RPMI8226 (cell line): ENCODE measurements around the gene SSH2.
"Not testable (repeated sequence)": the region's sequence is repeated elsewhere in the genome, so short reads cannot be mapped to it uniquely, and the experiment has no call there.

Experiments used
- DNase-seq: peaks from one replicate; pipeline ENCODE4 v3.0.0-alpha.2; 2015

Gene SSH2

DNA sequence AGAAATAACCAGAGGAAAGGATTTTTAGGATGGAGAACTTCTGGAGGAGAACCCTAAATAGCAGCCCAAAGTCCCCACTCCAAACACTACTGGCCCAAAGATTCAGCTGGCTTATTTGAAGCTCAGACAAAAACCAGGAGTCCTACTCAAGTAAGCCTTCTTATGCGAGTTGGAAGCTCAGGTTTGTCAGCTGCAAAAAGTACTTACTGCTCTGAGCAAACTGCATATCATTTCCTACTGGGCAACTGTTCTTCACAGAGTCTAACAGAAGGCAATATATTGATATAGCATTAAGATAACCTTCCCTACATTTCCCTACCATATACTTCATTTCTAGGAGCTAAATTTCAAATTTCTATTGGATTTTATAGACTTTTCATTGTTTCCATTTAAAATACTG lies 231.2 kb downstream of the SSH2 start:
- no peak for DNase-seq

- DNase-seq: no peak
Measured at GRCh38 chr17:29698019-29698777, 231.8 kb downstream of the SSH2 start.

DNA sequence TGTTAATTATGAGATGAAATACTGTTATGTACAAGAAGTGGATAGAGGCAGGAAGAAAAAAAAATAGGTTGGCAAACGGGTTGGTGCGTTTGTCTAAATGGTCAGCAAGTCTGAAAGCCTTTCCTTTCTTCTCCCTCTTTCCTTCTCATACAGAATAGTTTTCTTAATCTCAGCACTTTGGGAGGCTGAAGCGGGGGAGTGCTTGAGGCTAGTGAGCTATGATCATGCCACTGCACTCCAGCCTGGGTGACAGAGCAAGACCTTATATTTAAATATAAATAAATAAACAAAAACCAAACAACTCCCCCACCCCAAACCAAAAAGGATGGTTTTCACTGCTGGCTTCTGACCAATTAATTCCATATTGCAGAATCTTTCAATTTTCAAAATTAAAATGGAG lies 232.7 kb downstream of the SSH2 start:
- no peak for DNase-seq

- DNase-seq: no peak
Measured at GRCh38 chr17:29694918-29695563, 235.0 kb downstream of the SSH2 start.

GRCh38 chr17:29693751-29694150 lies 236.3 kb downstream of the SSH2 start:
- no peak for DNase-seq

DNA sequence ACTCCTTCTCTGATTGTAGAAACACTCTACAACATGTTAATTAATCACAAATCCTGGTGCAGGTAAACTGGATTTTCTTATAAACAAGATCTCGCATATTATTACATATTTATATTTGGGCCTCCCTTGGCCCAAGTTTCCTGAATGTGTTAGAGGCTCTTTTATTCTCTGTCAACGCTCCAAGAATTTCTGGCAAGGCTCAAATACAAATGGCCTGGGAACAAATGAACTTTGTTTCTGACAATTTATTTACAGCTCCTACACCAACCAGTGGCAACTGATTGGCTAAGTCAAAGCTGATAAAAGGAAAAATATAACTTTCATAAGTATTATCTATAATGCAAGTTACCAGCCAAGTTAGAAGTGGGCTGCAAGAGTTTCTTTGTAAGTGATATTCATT lies 242.4 kb downstream of the SSH2 start:
- DNase-seq: no peak

DNA sequence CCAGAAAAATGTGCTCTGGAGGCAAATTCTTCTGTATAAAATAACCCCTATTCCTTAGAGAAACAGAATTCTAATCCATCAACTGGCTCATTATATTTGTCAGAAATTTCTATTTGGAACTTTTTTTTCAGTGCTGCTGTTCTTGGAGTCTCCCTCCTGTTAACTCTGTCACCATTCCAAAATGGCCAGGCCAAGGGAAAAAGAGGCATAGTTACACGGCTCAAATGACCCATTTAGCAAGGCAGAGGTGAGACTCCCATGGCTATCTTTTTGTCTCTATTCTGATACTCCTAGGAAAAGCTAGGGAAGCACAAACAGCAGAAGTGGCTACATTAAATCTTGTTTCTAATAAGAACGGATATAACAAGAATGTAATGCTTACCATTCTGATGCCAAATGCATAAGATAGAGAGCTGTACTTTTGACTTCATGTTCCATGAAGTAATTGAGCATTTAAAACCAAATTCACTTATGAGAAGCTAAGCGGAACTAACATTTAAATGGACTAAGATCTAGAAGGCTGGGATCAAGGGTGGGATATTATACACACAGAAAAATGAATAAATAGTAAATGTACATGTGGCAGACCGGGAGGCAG lies 242.9 kb downstream of the SSH2 start:
- no peak for DNase-seq

- no peak for DNase-seq
Measured at GRCh38 chr17:29683481-29683880, 246.5 kb downstream of the SSH2 start.

DNA sequence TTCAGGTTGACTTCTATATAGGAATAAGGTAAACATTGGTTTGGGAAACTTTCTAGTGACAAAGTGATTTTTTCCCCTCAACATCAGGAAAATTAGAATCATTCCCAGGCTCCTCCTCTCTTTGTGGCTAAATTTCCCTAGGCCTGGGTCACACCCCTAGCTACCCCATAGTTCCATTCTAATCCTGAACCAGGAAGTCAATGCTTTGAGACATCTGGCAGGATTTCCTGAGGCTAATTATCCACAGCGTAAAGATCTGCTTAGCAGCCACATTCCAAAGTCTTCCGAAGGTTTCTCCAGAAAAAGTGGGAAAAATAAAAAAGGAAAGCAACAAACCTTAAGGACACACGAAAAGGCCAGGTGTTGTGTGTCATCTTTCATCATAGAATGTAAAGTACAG lies 247.0 kb downstream of the SSH2 start:
- DNase-seq: no peak

DNA sequence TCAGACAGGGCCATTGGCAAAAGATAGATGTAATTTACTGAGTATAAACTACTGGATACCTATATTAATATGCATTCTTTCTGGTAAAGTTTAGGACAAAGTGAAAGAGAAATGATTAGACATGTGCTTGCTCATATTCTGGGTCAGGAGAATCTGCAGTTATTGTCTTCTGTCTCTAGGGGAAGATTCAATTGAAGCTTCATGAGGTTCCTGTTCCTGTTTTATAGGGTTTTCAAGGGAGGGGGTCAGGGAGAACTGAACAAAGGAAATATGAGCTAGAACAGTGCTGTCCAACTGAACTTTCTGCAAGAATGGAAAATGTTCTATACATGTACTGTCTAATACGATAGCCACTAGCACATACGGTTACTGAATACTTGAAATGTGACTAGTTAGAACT lies 248.0 kb downstream of the SSH2 start:
- peak; percentile 39 for DNase-seq

GRCh38 chr17:29677824-29678223 lies 252.2 kb downstream of the SSH2 start:
- DNase-seq: no peak

DNA sequence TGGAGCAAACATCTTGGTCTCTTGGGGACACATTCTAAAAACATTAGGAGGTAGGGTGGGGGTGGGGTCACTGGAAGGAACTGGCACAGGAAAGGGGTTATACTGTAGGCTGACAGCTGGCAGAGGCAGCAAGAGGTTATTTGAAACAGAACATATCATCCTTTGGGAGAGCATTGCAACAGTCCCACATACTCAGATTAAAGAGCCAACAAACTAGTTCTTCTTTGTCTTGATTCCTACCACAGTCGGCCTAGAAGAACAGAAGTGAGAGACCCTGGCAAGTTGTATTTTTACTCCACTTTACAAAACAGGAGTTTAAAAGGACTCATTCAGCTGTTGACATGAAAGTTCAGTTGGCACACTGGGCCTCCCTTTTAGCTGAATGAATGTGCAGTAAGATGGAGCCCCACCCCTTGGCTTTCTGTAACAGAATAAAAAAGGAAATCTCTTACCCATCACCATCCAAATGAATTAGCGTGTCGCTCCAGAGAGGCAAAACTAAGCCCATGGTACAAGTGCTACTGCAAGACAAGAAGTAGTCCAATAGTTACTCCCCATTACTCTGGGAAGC lies 252.7 kb downstream of the SSH2 start:
- DNase-seq: no peak

DNA sequence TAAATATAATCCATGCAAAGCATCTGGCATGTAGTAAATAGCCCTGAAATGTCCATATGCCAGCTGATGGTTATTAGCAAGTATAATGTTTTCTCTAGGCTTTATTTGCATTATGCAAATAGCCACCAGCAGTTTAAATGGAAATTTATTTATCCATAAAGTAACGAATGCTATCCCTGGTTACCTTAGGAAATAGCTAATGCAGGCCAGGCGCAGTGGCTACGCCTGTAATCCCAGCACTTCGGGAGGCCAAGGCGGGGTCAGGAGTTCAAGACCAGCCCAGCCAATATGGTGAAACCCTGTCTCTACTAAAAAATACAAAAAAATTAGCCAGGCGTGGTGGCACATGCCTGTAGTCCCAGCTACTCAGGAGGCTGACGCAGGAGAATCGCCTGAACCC lies 254.1 kb downstream of the SSH2 start:
- DNase-seq: not testable (repeated sequence)

- DNase-seq: peak; percentile 56
Measured at GRCh38 chr17:29674281-29674680, 255.7 kb downstream of the SSH2 start.

GRCh38 chr17:29671661-29672060 lies 258.4 kb downstream of the SSH2 start:
- no peak for DNase-seq

DNA sequence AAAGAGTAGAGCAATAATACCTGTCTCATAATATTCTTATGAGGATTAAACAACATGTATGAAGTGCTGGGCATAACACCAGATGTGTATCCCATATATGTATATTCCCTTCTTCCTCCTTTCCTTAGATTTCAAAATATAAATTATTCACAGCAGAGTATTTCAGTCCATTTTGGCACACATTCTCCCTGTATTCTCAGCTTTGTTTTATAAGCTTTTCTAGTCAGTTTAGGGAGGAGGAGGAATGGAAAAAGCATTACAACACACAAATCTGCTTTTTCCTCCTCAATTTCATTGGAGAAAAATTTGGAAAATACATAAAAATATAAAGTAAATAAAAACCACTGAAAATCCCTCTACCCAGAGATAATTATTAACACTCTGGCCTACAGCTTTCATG lies 260.8 kb downstream of the SSH2 start:
- no peak for DNase-seq

DNA sequence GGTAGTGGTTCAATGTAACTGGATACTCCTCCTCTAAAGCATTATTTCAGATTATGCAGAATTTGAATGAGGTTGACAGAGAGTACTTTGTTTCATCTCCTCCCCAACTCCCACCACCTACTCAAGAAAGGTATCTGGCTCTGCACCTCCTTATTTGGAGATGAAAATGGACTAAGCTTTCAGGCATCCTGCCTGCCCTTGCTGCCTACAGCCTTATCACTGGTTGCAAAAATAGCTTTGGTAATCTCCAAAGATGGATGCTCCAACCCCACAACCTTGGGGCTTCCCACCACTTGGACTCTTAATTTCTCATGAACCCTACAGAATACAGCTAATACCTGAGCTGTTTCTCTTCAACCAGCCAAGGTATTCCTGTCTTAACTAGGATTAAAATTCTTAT lies 262.1 kb downstream of the SSH2 start:
- DNase-seq: no peak

DNA sequence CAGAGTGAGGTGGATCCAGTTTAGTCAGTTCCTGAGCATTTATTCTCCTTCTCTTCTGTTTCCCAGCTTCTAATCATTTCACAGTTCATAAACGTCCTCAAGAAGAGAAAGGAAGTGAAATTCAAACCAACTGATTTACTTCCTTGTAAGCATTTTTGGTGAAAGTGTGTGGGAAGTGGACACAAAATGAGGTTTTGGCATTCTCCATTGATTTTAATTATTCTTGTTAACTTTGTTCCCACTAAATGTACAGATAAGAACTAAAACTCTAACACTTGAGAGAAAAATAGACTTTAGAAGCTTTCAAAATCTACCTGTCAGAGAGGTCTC lies 264.6 kb downstream of the SSH2 start:
- no peak for DNase-seq

DNA sequence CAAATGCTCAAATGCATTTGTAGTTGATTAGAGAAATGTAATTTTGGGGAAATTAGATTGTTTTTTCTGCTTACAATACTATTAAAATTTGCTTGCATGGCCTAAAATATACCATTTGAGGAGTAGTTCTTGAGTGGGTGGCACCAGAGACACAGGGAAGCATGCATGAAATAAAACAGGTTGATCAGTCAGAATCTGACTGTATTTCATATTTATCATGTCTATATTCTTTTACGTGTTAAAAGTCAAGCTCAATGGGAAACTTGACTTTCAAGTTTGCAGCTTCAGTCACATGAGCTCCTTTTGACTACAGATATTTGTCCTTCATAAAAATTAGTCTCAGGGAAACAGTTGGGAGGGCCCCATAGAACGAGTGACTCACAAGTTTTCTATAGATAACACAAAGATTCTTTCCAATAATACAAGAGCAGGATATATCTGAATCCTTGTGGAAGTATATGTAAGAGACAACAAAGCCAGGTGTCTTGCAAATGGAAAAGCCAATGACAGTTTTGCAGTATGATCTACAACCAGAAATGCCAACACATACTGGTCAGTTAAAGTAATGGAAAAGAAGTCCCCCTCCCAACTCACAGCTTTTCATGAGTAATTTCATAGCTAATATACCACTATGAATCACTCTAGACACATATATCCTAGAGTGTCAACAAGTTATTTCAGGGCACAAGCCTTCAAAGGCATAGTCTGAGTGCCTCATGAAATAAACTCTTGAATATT lies 265.1 kb downstream of the SSH2 start:
- no peak for DNase-seq

DNA sequence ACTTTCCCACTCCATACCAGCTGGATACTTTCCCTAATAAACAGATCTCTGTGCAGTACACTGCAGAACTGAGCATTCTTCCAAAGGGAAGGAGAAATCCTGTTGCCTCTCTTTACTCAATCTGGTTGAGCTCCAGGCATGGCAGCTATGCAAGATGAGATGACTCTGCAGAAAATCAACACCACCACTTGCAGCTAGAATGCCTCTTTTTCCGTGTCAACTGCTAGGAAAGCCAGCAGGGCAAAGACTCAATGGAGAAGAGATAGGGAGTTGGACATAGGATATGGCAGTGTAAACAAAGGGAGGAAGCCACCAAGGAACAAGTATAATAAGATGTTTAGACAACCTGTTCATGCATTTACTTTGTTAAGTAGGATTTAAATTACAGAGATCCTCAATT lies 266.9 kb downstream of the SSH2 start:
- no peak for DNase-seq

- no peak for DNase-seq
Measured at GRCh38 chr17:29661213-29661612, 268.8 kb downstream of the SSH2 start.

DNA sequence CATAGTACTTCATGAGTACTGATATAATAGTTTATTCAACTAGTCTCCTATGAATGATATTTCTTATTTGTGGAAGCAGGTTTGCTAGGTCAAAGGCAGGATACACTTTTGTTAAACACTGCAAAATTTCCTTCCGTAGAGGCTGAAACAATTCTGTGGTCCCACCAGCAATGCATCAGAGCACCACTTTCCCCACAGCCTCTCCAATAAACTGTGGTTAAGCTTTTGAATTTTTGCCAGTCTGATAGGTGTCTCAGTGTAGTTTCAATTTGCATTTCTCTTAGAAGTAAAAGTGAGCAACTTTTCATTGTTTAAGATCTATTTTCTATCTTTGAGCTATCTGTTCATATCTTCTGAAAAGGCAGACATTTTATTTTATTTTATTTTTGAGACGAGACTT lies 270.9 kb downstream of the SSH2 start:
- DNase-seq: no peak

- no peak for DNase-seq
Measured at GRCh38 chr17:29655323-29655722, 274.7 kb downstream of the SSH2 start.
